ENCODE measurements around the gene MB. TPM values are rescaled to one million over a fixed set of nuclear protein-coding genes. Genes with fewer than 3 reads are reported as not detected.

MB gene
- total RNA-seq, 2 donors from 2014 or later, result not detected

GRCh38 chr22:35618427-35619223 lies 1.5 kb upstream of the MB start:
- no peaks in the 10 kb centered on the region for H3K36me3 Mint-ChIP-seq
- no peak overlapping the region for H3K4me3 Mint-ChIP-seq
- ATAC-seq, result no peak

GRCh38 chr22:35616043-35616442 lies 1.1 kb downstream of the MB start:
- peaks cover 6 to 18% of the 10 kb centered on the region in 2 donors for H3K4me1 Mint-ChIP-seq (ENCODE audit: low read depth in 2 of 2)
- ATAC-seq (no peak), DNase-seq (ENCODE audit: low spot score) (no peak)
- H3K27ac Mint-ChIP-seq, result no peak overlapping the region
- no peaks in the 10 kb centered on the region for H3K9me3 Mint-ChIP-seq
- H3K27me3 Mint-ChIP-seq, result peaks cover 0 to 2% of the 10 kb centered on the region in 2 donors
- H3K36me3 Mint-ChIP-seq, result no peaks in the 10 kb centered on the region
- H3K4me3 Mint-ChIP-seq, result no peak overlapping the region

More at GRCh38 chr22:35618427-35619223, 1.5 kb upstream of the MB start:
- DNase-seq (ENCODE audit: low spot score), result no peak
- peaks cover 7 to 18% of the 10 kb centered on the region in 2 donors for H3K4me1 Mint-ChIP-seq (ENCODE audit: low read depth in 2 of 2)
- no peaks in the 10 kb centered on the region for H3K9me3 Mint-ChIP-seq
- H3K27me3 Mint-ChIP-seq, result peaks cover 2 to 7% of the 10 kb centered on the region in 2 donors
- no peak overlapping the region for H3K27ac Mint-ChIP-seq

GRCh38 chr22:35615156-35615555 lies 2.0 kb downstream of the MB start:
- H3K36me3 Mint-ChIP-seq, result no peaks in the 10 kb centered on the region
- no peak overlapping the region for H3K27ac Mint-ChIP-seq
- ATAC-seq, result peak in 1 of 2 donors; percentile 15
- peaks cover 6 to 18% of the 10 kb centered on the region in 2 donors for H3K4me1 Mint-ChIP-seq (ENCODE audit: low read depth in 2 of 2)
- no peak overlapping the region for H3K4me3 Mint-ChIP-seq
- peaks cover 0 to 2% of the 10 kb centered on the region in 2 donors for H3K27me3 Mint-ChIP-seq
- DNase-seq (ENCODE audit: low spot score), result no peak
- H3K9me3 Mint-ChIP-seq, result no peaks in the 10 kb centered on the region

- peaks cover under 1 to 2% of the 10 kb centered on the region in 2 donors for H3K27me3 Mint-ChIP-seq
- H3K36me3 Mint-ChIP-seq, result no peaks in the 10 kb centered on the region
- ATAC-seq (no peak), DNase-seq (ENCODE audit: low spot score) (no peak)
- no peak overlapping the region for H3K27ac Mint-ChIP-seq
- no peak overlapping the region for H3K4me3 Mint-ChIP-seq
- H3K9me3 Mint-ChIP-seq, result no peaks in the 10 kb centered on the region
- H3K4me1 Mint-ChIP-seq (ENCODE audit: low read depth in 2 of 2), result peaks cover 6 to 18% of the 10 kb centered on the region in 2 donors
These were observed 2.7 kb downstream of the MB start for GRCh38 chr22:35614404-35614803.

- H3K4me1 Mint-ChIP-seq (ENCODE audit: low read depth in 2 of 2), result peaks cover 6 to 18% of the 10 kb centered on the region in 2 donors
- DNase-seq (ENCODE audit: low spot score), result no peak
- no peaks in the 10 kb centered on the region for H3K36me3 Mint-ChIP-seq
- no peaks in the 10 kb centered on the region for H3K9me3 Mint-ChIP-seq
- H3K4me3 Mint-ChIP-seq, result no peak overlapping the region
- H3K27me3 Mint-ChIP-seq, result peaks cover 7 to 11% of the 10 kb centered on the region in 2 donors
- no peak overlapping the region for H3K27ac Mint-ChIP-seq
- no peak for ATAC-seq
These were observed 4.2 kb downstream of the MB start for GRCh38 chr22:35612903-35613302.

- Mint-ChIP-seq H3K4me3 (no peak overlapping the region), H3K27ac (no peak overlapping the region), H3K9me3 (no peaks in the 10 kb centered on the region), H3K27me3 (peaks cover 11 to 16% of the 10 kb centered on the region in 2 donors), H3K36me3 (no peaks in the 10 kb centered on the region), H3K4me1 (ENCODE audit: low read depth in 2 of 2) (peaks cover 6 to 18% of the 10 kb centered on the region in 2 donors)
- ATAC-seq (peak in 1 of 2 donors; percentile 22), DNase-seq (ENCODE audit: low spot score) (no peak)
These were observed 5.1 kb downstream of the MB start for GRCh38 chr22:35611891-35612576.

- peaks cover 16 to 21% of the 10 kb centered on the region in 2 donors for H3K27me3 Mint-ChIP-seq
- no peaks in the 10 kb centered on the region for H3K36me3 Mint-ChIP-seq
- H3K9me3 Mint-ChIP-seq, result no peaks in the 10 kb centered on the region
- H3K4me1 Mint-ChIP-seq (ENCODE audit: low read depth in 2 of 2), result peaks cover 6 to 12% of the 10 kb centered on the region in 2 donors
- H3K27ac Mint-ChIP-seq, result no peak overlapping the region
- no peak overlapping the region for H3K4me3 Mint-ChIP-seq
- ATAC-seq, result no peak
- DNase-seq (ENCODE audit: low spot score), result no peak
These were observed 5.8 kb downstream of the MB start for GRCh38 chr22:35611200-35611890.

GRCh38 chr22:35610741-35611140 lies 6.4 kb downstream of the MB start:
- ATAC-seq, result no peak
- no peaks in the 10 kb centered on the region for H3K36me3 Mint-ChIP-seq
- no peak overlapping the region for H3K27ac Mint-ChIP-seq
- no peak overlapping the region for H3K4me3 Mint-ChIP-seq
- peaks cover 17 to 25% of the 10 kb centered on the region in 2 donors for H3K27me3 Mint-ChIP-seq
- DNase-seq (ENCODE audit: low spot score), result no peak
- H3K9me3 Mint-ChIP-seq, result no peaks in the 10 kb centered on the region
- peaks cover 6 to 8% of the 10 kb centered on the region in 2 donors for H3K4me1 Mint-ChIP-seq (ENCODE audit: low read depth in 2 of 2)

- no peak overlapping the region for H3K27ac Mint-ChIP-seq
- H3K4me1 Mint-ChIP-seq (ENCODE audit: low read depth in 2 of 2), result peaks cover 4 to 6% of the 10 kb centered on the region in 2 donors
- H3K9me3 Mint-ChIP-seq, result no peaks in the 10 kb centered on the region
- DNase-seq (ENCODE audit: low spot score), result no peak
- peaks cover 17 to 25% of the 10 kb centered on the region in 2 donors for H3K27me3 Mint-ChIP-seq
- no peak overlapping the region for H3K4me3 Mint-ChIP-seq
- no peaks in the 10 kb centered on the region for H3K36me3 Mint-ChIP-seq
- ATAC-seq, result no peak
These were observed 7.4 kb downstream of the MB start for GRCh38 chr22:35609761-35610160.

GRCh38 chr22:35609261-35609660 lies 7.9 kb downstream of the MB start:
- ATAC-seq (no peak), DNase-seq (ENCODE audit: low spot score) (no peak)
- H3K27me3 Mint-ChIP-seq, result peaks cover 17 to 25% of the 10 kb centered on the region in 2 donors
- H3K4me3 Mint-ChIP-seq, result no peak overlapping the region
- no peaks in the 10 kb centered on the region for H3K36me3 Mint-ChIP-seq
- peaks cover 4 to 6% of the 10 kb centered on the region in 2 donors for H3K4me1 Mint-ChIP-seq (ENCODE audit: low read depth in 2 of 2)
- H3K9me3 Mint-ChIP-seq, result no peaks in the 10 kb centered on the region
- H3K27ac Mint-ChIP-seq, result no peak overlapping the region

GRCh38 chr22:35608088-35608487 lies 9.0 kb downstream of the MB start:
- Mint-ChIP-seq H3K36me3 (no peaks in the 10 kb centered on the region), H3K4me1 (ENCODE audit: low read depth in 2 of 2) (peaks cover 4 to 6% of the 10 kb centered on the region in 2 donors), H3K27me3 (peaks cover 17 to 25% of the 10 kb centered on the region in 2 donors), H3K9me3 (no peaks in the 10 kb centered on the region), H3K4me3 (no peak overlapping the region), H3K27ac (no peak overlapping the region)
- no peak for ATAC-seq
- no peak for DNase-seq (ENCODE audit: low spot score)

GRCh38 chr22:35606916-35607315 lies 10.2 kb downstream of the MB start:
- no peak for DNase-seq (ENCODE audit: low spot score)
- H3K4me1 Mint-ChIP-seq (ENCODE audit: low read depth in 2 of 2), result peaks cover under 1 to 2% of the 10 kb centered on the region in 2 donors
- no peaks in the 10 kb centered on the region for H3K9me3 Mint-ChIP-seq
- H3K4me3 Mint-ChIP-seq, result no peak overlapping the region
- H3K27ac Mint-ChIP-seq, result no peak overlapping the region
- H3K36me3 Mint-ChIP-seq, result no peaks in the 10 kb centered on the region
- peaks cover 15 to 25% of the 10 kb centered on the region in 2 donors for H3K27me3 Mint-ChIP-seq
- no peak for ATAC-seq

GRCh38 chr22:35605851-35606481 lies 11.2 kb downstream of the MB start:
- no peak overlapping the region for H3K4me3 Mint-ChIP-seq
- H3K4me1 Mint-ChIP-seq (ENCODE audit: low read depth in 2 of 2), result no peaks in the 10 kb centered on the region
- no peaks in the 10 kb centered on the region for H3K9me3 Mint-ChIP-seq
- no peak overlapping the region for H3K27ac Mint-ChIP-seq
- peaks cover 15 to 25% of the 10 kb centered on the region in 2 donors for H3K27me3 Mint-ChIP-seq
- DNase-seq (ENCODE audit: low spot score) (no peak), ATAC-seq (no peak)
- no peaks in the 10 kb centered on the region for H3K36me3 Mint-ChIP-seq

Data from natural killer cell treated with Interleukin-12 subunit alpha and Interleukin-12 subunit beta and Interleukin-15 and Interleukin-18, amount 100 ng/mL, for 72 hours (primary cell).